Endothelial cell of umbilical vein (primary cell): Measurements from ENCODE around the gene HOXB6.

ENCODE experiments used
- EZH2 ChIP-seq: IDR thresholded peaks from 2 replicates; pipeline ENCODE4 v1.6.1; 2012; ENCODE audit warnings: borderline replicate concordance, low read depth, mild to moderate bottlenecking, moderate library complexity, low read length, inconsistent platforms; ENCODE audit not compliant: severe bottlenecking
- POLR2AphosphoS5 ChIP-seq: IDR thresholded peaks from 2 replicates; pipeline ENCODE4 v1.6.1; 2012; ENCODE audit warnings: low read depth, mild to moderate bottlenecking, control low read depth, low read length, moderate library complexity; ENCODE audit not compliant: insufficient read depth
- TF ChIP-seq, protein P1 (sequence below), 2 donors: IDR thresholded peaks; 1 replicate in 1 of 2; 2 replicates in 1 of 2; pipeline ENCODE4 v1.5.1; 2011; ENCODE audit warnings: low read length in 2 of 2, mild to moderate bottlenecking in 2 of 2, moderate library complexity in 2 of 2, control low read depth in 1 of 2, inconsistent platforms in 1 of 2, low read depth in 1 of 2; ENCODE audit not compliant: insufficient read depth in 1 of 2; ENCODE audit errors: extremely low read depth in 1 of 2

GRCh38 chr17:48546137-48546923 lies 58.5 kb downstream of the HOXB6 start:
- TF ChIP-seq, protein P1, sequence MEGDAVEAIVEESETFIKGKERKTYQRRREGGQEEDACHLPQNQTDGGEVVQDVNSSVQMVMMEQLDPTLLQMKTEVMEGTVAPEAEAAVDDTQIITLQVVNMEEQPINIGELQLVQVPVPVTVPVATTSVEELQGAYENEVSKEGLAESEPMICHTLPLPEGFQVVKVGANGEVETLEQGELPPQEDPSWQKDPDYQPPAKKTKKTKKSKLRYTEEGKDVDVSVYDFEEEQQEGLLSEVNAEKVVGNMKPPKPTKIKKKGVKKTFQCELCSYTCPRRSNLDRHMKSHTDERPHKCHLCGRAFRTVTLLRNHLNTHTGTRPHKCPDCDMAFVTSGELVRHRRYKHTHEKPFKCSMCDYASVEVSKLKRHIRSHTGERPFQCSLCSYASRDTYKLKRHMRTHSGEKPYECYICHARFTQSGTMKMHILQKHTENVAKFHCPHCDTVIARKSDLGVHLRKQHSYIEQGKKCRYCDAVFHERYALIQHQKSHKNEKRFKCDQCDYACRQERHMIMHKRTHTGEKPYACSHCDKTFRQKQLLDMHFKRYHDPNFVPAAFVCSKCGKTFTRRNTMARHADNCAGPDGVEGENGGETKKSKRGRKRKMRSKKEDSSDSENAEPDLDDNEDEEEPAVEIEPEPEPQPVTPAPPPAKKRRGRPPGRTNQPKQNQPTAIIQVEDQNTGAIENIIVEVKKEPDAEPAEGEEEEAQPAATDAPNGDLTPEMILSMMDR (IDR thresholded peaks at IDR 0.05; ENCODE audit: extremely low read depth in 1 of 2, insufficient read depth in 1 of 2, low read depth in 1 of 2, low read length in 2 of 2): no peak
- TF ChIP-seq EZH2 (no peak), POLR2AphosphoS5 (no peak)
